Neutrophil (primary cell): Measurements from ENCODE around the gene RFC2.

ENCODE experiments used
- H3K27ac ChIP-seq: fragments of 200-600 bp; sonication (generic); 2 replicates; pipeline ENCODE4 v1.5.1; 2016; ENCODE audit warnings: mild to moderate bottlenecking, moderate library complexity
- H3K27me3 ChIP-seq: fragments of 200-600 bp; sonication (generic); 2 replicates; pipeline ENCODE4 v1.6.0; 2016; ENCODE audit warnings: mild to moderate bottlenecking
- H3K36me3 ChIP-seq: fragments of 200-600 bp; sonication (generic); 2 replicates; pipeline ENCODE4 v1.5.1; 2017
- H3K4me1 ChIP-seq, 2 experiments: fragments of 200-600 bp in 1 of 2; sonication (generic) in 1 of 2; 1 replicate in 1 of 2; 2 replicates in 1 of 2; pipeline versions ENCODE4 v1.5.1 to v1.6.1; 2013 to 2016; ENCODE audit warnings: low read depth in 1 of 2, low read length in 1 of 2, mild to moderate bottlenecking in 1 of 2, moderate library complexity in 1 of 2; ENCODE audit not compliant: control insufficient read depth in 1 of 2, insufficient read depth in 1 of 2
- H3K4me3 ChIP-seq, 2 experiments: fragments of 200-600 bp in 1 of 2; sonication (generic) in 1 of 2; 1 replicate in 1 of 2; 2 replicates in 1 of 2; pipeline ENCODE4 v1.5.1; 2013 to 2016; ENCODE audit warnings: low read depth in 1 of 2, low read length in 1 of 2, mild to moderate bottlenecking in 1 of 2, moderate library complexity in 1 of 2
- H3K9me3 ChIP-seq: fragments of 200-600 bp; sonication (generic); 2 replicates; pipeline ENCODE4 v1.5.1; 2016
- TF ChIP-seq, protein P1 (sequence below): fragments of 200-600 bp; sonication (generic); IDR thresholded peaks from 2 replicates; pipeline ENCODE4 v1.5.1; 2016; ENCODE audit warnings: antibody characterized with exemption

Gene RFC2

DNA sequence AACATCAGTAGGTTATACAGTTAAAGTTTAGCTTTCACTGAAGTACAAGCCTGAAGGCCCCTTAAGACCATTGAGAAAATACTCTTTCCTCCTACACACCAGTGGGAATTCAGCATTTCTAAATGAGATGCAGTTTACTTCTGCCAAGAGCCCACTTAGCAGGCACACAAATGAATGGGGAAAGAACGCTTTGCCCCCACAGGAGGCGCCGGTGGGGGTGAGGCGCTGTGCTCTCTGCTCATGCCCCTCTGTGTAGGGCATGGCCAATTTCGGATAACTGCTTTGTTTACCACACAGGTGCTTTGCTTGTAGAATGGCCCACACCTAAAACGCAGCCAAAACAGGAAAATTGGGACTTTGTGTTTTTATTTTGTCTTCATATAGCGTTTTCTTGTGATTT, 60.3 kb downstream of the RFC2 start:
- TF ChIP-seq, protein P1, sequence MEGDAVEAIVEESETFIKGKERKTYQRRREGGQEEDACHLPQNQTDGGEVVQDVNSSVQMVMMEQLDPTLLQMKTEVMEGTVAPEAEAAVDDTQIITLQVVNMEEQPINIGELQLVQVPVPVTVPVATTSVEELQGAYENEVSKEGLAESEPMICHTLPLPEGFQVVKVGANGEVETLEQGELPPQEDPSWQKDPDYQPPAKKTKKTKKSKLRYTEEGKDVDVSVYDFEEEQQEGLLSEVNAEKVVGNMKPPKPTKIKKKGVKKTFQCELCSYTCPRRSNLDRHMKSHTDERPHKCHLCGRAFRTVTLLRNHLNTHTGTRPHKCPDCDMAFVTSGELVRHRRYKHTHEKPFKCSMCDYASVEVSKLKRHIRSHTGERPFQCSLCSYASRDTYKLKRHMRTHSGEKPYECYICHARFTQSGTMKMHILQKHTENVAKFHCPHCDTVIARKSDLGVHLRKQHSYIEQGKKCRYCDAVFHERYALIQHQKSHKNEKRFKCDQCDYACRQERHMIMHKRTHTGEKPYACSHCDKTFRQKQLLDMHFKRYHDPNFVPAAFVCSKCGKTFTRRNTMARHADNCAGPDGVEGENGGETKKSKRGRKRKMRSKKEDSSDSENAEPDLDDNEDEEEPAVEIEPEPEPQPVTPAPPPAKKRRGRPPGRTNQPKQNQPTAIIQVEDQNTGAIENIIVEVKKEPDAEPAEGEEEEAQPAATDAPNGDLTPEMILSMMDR: no peak
- Histone ChIP-seq H3K4me3 (no peak overlapping the region), H3K9me3 (no peaks in the 10 kb centered on the region), H3K27me3 (no peaks in the 10 kb centered on the region), H3K27ac (no peak overlapping the region), H3K36me3 (peaks cover 94% of the 10 kb centered on the region), H3K4me1 (no peaks in the 10 kb centered on the region)

DNA sequence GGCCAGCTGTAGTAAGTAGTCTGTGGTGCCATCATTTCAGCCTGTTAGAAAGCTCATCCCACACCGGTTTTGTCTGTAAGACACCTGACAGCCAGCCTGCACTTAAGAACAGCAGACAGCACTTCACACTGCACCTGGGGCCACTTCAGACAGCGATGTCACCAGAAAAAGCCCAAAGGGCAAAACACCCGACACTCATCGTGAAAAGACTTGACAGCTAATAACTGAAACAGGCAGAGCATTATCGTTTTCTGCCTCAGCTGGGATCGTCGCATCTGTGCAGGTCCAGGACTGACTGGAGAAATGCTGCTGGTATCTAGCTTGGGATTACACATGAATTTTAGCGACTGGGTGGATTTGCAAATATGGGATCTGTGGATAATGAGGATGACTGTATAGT, 61.1 kb downstream of the RFC2 start:
- H3K4me1 ChIP-seq: no peaks in the 10 kb centered on the region
- peaks cover 95% of the 10 kb centered on the region for H3K36me3 ChIP-seq
- H3K9me3 ChIP-seq: no peaks in the 10 kb centered on the region
- no peaks in the 10 kb centered on the region for H3K27me3 ChIP-seq
- no peak overlapping the region for H3K4me3 ChIP-seq
- TF ChIP-seq, protein P1: no peak
- H3K27ac ChIP-seq: no peak overlapping the region

DNA sequence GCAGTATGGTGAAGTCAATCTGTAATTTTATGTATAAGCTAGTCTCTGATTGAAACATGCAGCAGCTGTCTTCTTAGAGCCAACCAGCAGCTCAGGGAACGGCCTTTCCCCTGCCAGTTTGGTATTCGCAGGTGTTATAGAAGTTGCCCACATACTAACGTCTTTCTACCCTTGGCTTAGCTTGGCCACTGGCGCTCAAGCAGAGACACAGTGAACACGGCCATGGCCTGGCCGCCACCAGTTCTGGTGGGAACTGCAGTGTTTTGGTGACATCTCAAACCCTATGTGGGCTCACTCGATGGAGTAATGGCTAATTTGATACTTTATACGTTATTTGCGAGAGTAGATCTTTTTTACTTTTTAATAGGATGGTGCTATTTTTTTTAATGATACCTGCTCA, 63.0 kb downstream of the RFC2 start:
- peaks cover 91% of the 10 kb centered on the region for H3K36me3 ChIP-seq
- TF ChIP-seq, protein P1: no peak
- no peak overlapping the region for H3K4me3 ChIP-seq
- no peaks in the 10 kb centered on the region for H3K27me3 ChIP-seq
- H3K4me1 ChIP-seq: peaks cover 0 to 2% of the 10 kb centered on the region in 2 experiments
- no peak overlapping the region for H3K27ac ChIP-seq
- H3K9me3 ChIP-seq: no peaks in the 10 kb centered on the region

DNA sequence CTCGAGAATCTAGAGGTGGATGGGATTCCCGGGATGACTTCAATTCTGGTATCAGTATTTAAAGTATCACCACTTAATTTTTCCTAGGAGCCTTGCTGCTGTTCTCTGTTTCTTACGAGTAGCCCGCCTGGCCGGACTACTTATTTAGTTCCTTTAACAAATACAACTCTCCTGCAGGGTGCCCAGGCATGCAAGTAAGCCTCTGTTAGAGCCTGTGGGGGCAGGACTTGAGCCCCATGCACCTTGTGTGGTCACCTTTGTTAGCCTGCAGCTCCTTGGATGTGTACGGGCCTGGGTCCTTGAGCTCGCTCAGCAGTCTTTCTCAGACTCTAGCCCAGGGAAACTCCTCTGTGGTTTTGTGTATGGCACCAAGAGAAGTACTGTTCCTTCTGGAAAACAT, 63.9 kb downstream of the RFC2 start:
- TF ChIP-seq, protein P1: no peak
- no peaks in the 10 kb centered on the region for H3K9me3 ChIP-seq
- H3K4me1 ChIP-seq: peaks cover 9 to 11% of the 10 kb centered on the region in 2 experiments
- H3K27ac ChIP-seq: no peak overlapping the region
- H3K36me3 ChIP-seq: peaks cover 84% of the 10 kb centered on the region
- H3K27me3 ChIP-seq: no peaks in the 10 kb centered on the region
- H3K4me3 ChIP-seq: no peak overlapping the region

DNA sequence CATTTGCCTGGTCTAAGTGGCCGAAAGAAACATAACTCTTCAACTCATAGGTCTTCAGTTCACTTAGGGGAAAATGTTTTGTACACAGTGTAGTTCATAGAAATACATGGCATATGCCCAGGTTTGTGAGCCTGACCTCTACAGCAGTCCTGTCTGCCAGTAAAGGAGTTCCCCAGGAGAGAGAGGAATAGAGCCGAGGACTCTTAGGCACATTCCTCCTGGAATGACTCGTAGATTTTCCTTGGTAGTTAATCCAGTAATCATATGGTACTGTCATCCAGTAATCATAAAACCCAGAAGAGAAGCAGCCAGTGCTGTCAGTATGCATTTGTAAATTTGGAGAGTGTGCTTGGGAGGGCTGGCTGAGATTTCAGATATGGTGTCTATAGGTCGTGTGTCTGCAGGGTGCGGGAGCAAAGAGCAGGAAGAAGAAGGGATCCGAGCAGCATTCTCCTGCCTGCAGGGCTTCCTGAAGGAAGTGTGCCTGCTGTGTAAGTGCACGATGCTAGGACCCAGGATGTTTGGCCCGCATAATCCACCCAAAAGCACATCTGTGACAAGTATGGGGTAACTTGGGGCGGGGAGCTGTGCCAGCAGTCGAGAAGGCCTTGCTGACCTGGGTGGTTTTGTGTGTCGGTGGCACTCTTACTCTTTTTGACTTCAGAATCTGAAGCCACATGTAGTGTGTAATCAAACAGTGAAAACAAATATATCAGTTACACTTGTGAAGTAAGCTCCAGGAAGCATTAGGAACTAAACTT, 66.1 kb downstream of the RFC2 start:
- Histone ChIP-seq H3K4me1 (peaks cover 9 to 11% of the 10 kb centered on the region in 2 experiments), H3K4me3 (no peak overlapping the region), H3K36me3 (peaks cover 74% of the 10 kb centered on the region), H3K27me3 (no peaks in the 10 kb centered on the region), H3K27ac (no peak overlapping the region), H3K9me3 (no peaks in the 10 kb centered on the region)
- TF ChIP-seq, protein P1: no peak
